K562 (cell line): ENCODE measurements around the gene TIMP2. TPM values are rescaled to one million over a fixed set of nuclear protein-coding genes. Genes with fewer than 3 reads are reported as not detected.

Experiments
- ATAC-seq: fragments of 200-7000 bp; cut with Tn5 transposase; 3 replicates; pipeline ENCODE4 v1.9.1; 2020; ENCODE audit warnings: moderate library complexity
- BruUV-seq: library from RNA; stranded (reverse); fragments of 400-500 nt; replicated peaks from 2 replicates; lab custom pipeline; 2021; lab: Mats Ljungman, UMichigan
- CTCF ChIA-PET: fragments of 300-600 bp; formaldehyde crosslinking; extraction: SDS; loops from one replicate; lab custom pipeline; 2021; ENCODE audit warnings: low intra/inter-chr PET ratio; lab: Yijun Ruan, JAX
- POLR2A ChIA-PET: fragments of 300-600, 350-650 bp; sonication (Branson Sonifier 250); formaldehyde crosslinking; extraction: SDS; loops from one replicate; lab custom pipeline; 2021; ENCODE audit warnings: antibody characterized with exemption, inconsistent platforms; lab: Yijun Ruan, JAX
- DNase-seq, 4 experiments: peaks; one replicate each; pipeline versions ENCODE4 v3.0.0 to v3.0.0-alpha.2; 2011 to 2018; ENCODE audit warnings: low spot score in 3 of 4, mixed read lengths in 3 of 4; ENCODE audit errors: extremely low read depth in 1 of 4
- FAIRE-seq: peaks from 2 replicates; lab custom pipeline; 2011; peaks lifted over from hg19 to GRCh38; lab: Jason Lieb, UNC
- H2AFZ ChIP-seq: 2 replicates; pipeline ENCODE4 v1.6.0; 2011; ENCODE audit warnings: low read depth, low read length, control low read depth, inconsistent platforms
- H3K27ac ChIP-seq: fragments of 200-600 bp; 3 replicates; pipeline ENCODE4 v1.8.0; 2011; ENCODE audit warnings: low read depth, mild to moderate bottlenecking, control low read depth, inconsistent platforms, low read length, moderate library complexity, mixed read lengths; ENCODE audit errors: extremely low read depth
- H3K27me3 ChIP-seq, 2 experiments: fragments of 300-600 bp in 1 of 2; 2 replicates in 1 of 2; 3 replicates in 1 of 2; pipeline versions ENCODE4 v1.6.0 to v1.8.0; 2011; ENCODE audit warnings: inconsistent platforms in 2 of 2, low read length in 2 of 2, mild to moderate bottlenecking in 1 of 2, mixed read lengths in 1 of 2, moderate library complexity in 1 of 2; ENCODE audit not compliant: control insufficient read depth in 2 of 2, insufficient read depth in 2 of 2
- H3K36me3 ChIP-seq: fragments of 300-600 bp; 3 replicates; pipeline ENCODE4 v1.8.0; 2011; ENCODE audit warnings: mild to moderate bottlenecking, low read length, inconsistent platforms; ENCODE audit not compliant: control insufficient read depth, insufficient read depth
- H3K4me1 ChIP-seq, 2 experiments: fragments of 200-600 bp in 1 of 2; replicated peaks in 1 of 2; 2 replicates in 1 of 2; 3 replicates in 1 of 2; pipeline versions ENCODE4 v1.5.1 to v1.8.0; 2011; ENCODE audit warnings: inconsistent platforms in 2 of 2, low read length in 2 of 2, mild to moderate bottlenecking in 1 of 2, mixed read lengths in 1 of 2, moderate library complexity in 1 of 2; ENCODE audit not compliant: control insufficient read depth in 2 of 2, insufficient read depth in 2 of 2
- H3K4me2 ChIP-seq: 2 replicates; pipeline ENCODE4 v1.6.1; 2011; ENCODE audit warnings: low read length, control low read depth, inconsistent platforms, mixed read lengths; ENCODE audit not compliant: insufficient read depth
- H3K4me3 ChIP-seq: fragments of 200-600 bp; sonication (generic), shearing (Covaris generic); 2 replicates; pipeline ENCODE4 v1.5.1; 2016; ENCODE audit warnings: control low read depth, inconsistent platforms
- H3K79me2 ChIP-seq: fragments of 200-600 bp; 3 replicates; pipeline ENCODE4 v1.8.0; 2011; ENCODE audit warnings: low read length, inconsistent platforms; ENCODE audit not compliant: control insufficient read depth, insufficient read depth
- H3K9ac ChIP-seq, 2 experiments: 2 replicates each; pipeline versions ENCODE4 v1.6.0 to v1.6.1; 2011; ENCODE audit warnings: low read depth in 2 of 2, low read length in 2 of 2, control low read depth in 1 of 2, inconsistent platforms in 1 of 2, mild to moderate bottlenecking in 1 of 2, mixed read lengths in 1 of 2; ENCODE audit not compliant: insufficient read depth in 1 of 2
- H3K9me1 ChIP-seq: one replicate; pipeline ENCODE4 v1.6.0; 2011; ENCODE audit warnings: inconsistent platforms, mild to moderate bottlenecking, low read length, moderate library complexity; ENCODE audit not compliant: control insufficient read depth, insufficient read depth
- H3K9me3 ChIP-seq: replicated peaks from 2 replicates; pipeline ENCODE4 v1.5.1; 2011; ENCODE audit warnings: low read depth, low read length, inconsistent platforms; ENCODE audit not compliant: control insufficient read depth, insufficient read depth
- H4K20me1 ChIP-seq: replicated peaks from 2 replicates; pipeline ENCODE4 v1.6.1; 2011; ENCODE audit warnings: low read length, inconsistent platforms, mixed read lengths; ENCODE audit not compliant: control insufficient read depth, insufficient read depth
- ATF7 ChIP-seq: fragments of 450-650 bp; IDR thresholded peaks from 2 replicates; pipeline ENCODE4 v1.7.1; 2014; ENCODE audit warnings: mild to moderate bottlenecking, moderate library complexity
- BRCA1 ChIP-seq, 2 experiments: fragments of 450-650 bp in 1 of 2; sonication (generic) in 1 of 2; formaldehyde crosslinking in 1 of 2; IDR thresholded peaks; 2 replicates each; pipeline versions ENCODE4 v1.5.0 to v1.6.1; 2017 to 2020; ENCODE audit warnings: mild to moderate bottlenecking in 1 of 2, missing genetic modification reagents in 1 of 2
- CHD1 ChIP-seq: fragments of 200-600 bp; sonication (generic); IDR thresholded peaks from one replicate; pipeline ENCODE4 v1.6.1; 2012; ENCODE audit warnings: mild to moderate bottlenecking, moderate library complexity, low read length, inconsistent platforms
- FUS ChIP-seq: fragments of 200-400 bp; formaldehyde crosslinking; optimal IDR thresholded peaks from 2 replicates; pipeline ENCODE3; 2017; ENCODE audit warnings: low read depth, low read length
- HMGN3 ChIP-seq: IDR thresholded peaks from 2 replicates; pipeline ENCODE4 v1.6.1; 2011; ENCODE audit warnings: borderline replicate concordance, low read depth, mild to moderate bottlenecking, mixed read lengths, low read length; ENCODE audit not compliant: insufficient read length; ENCODE audit errors: extremely low read depth
- KDM2B ChIP-seq: fragments of 250-450 bp; sonication (Bioruptor Pico); IDR thresholded peaks from 2 replicates; pipeline ENCODE4 v1.8.0; 2021; ENCODE audit warnings: mild to moderate bottlenecking, moderate library complexity
- MTA3 ChIP-seq: fragments of 450-650 bp; formaldehyde crosslinking; IDR thresholded peaks from 2 replicates; pipeline ENCODE4 v1.6.1; 2017; ENCODE audit warnings: mild to moderate bottlenecking, borderline replicate concordance
- NR3C1 ChIP-seq: sonication (generic); formaldehyde crosslinking; IDR thresholded peaks from 2 replicates; pipeline ENCODE4 v1.8.1; 2022; ENCODE audit warnings: missing genetic modification reagents
- NRF1 ChIP-seq, 2 experiments: fragments of 450-650 bp; IDR thresholded peaks in 1 of 2; conservative IDR thresholded peaks in 1 of 2; 2 replicates each; pipeline ENCODE4 v1.6.1; 2014; ENCODE audit warnings: mild to moderate bottlenecking in 2 of 2
- PYGO2 ChIP-seq: fragments of 450-650 bp; IDR thresholded peaks from 2 replicates; pipeline ENCODE4 v1.6.1; 2016; ENCODE audit warnings: mild to moderate bottlenecking, missing genetic modification characterization, moderate library complexity, missing compliant biosample characterization
- SMARCE1 ChIP-seq: fragments of 450-650 bp; IDR thresholded peaks from 2 replicates; pipeline ENCODE4 v1.7.1; 2016; ENCODE audit warnings: mild to moderate bottlenecking
- TCFL5 ChIP-seq: fragments of 250-450 bp; sonication (Bioruptor Pico); conservative IDR thresholded peaks from 2 replicates; pipeline ENCODE4 v1.6.1; 2021; ENCODE audit warnings: mild to moderate bottlenecking, moderate library complexity, matching md5 sums
- USF2 ChIP-seq: sonication (generic); formaldehyde crosslinking; IDR thresholded peaks from 2 replicates; pipeline ENCODE4 v1.5.0; 2020; ENCODE audit warnings: missing genetic modification reagents
- ZC3H8 ChIP-seq: fragments of 450-650 bp; IDR thresholded peaks from 2 replicates; pipeline ENCODE4 v1.6.1; 2017
- ZNF140 ChIP-seq: fragments of 250-450 bp; sonication (Bioruptor Pico); IDR thresholded peaks from 2 replicates; pipeline ENCODE4 v1.8.0; 2021; ENCODE audit warnings: moderate library complexity, mild to moderate bottlenecking, inconsistent platforms
- ZNF436 ChIP-seq: fragments of 250-450, 450-650 bp; sonication (Bioruptor Pico); formaldehyde crosslinking; IDR thresholded peaks from 2 replicates; pipeline ENCODE4 v1.7.0; 2020; ENCODE audit warnings: mild to moderate bottlenecking
- ZNF445 ChIP-seq: fragments of 250-450 bp; sonication (Bioruptor Pico); IDR thresholded peaks from 2 replicates; pipeline ENCODE4 v1.4.0; 2020; ENCODE audit warnings: low read depth, mild to moderate bottlenecking, moderate library complexity
- ZNF76 ChIP-seq: fragments of 250-450 bp; sonication (Bioruptor Pico); IDR thresholded peaks from 2 replicates; pipeline ENCODE4 v1.4.0; 2020; ENCODE audit warnings: mild to moderate bottlenecking, moderate library complexity, borderline replicate concordance
- WGBS: fragments of 100-300 bp; shearing (Covaris generic); methylation state at CpG from one replicate; pipeline ENCODE4 v1.1.6; 2016; ENCODE audit warnings: low coverage, mixed read lengths; ENCODE audit not compliant: insufficient coverage; ENCODE audit errors: missing lambda C conversion rate; 5-methylcytosine and 5-hydroxymethylcytosine counted together
- in situ Hi-C: fragments of 300-500 bp; cut with MboI; formaldehyde crosslinking; loops from 4 replicates; pipeline ENCODE4 v1.15.0; 2018; ENCODE audit warnings: inconsistent platforms, mixed read lengths
- intact Hi-C: fragments of 100-400 bp; cut with micrococcal nuclease; formaldehyde crosslinking; loops from 2 replicates; pipeline ENCODE4 v1.14.2; 2022
- polyA plus RNA-seq, 8 experiments: library from polyadenylated mRNA; depleted of rRNA in 4 of 8; stranded (reverse) in 5 of 8; unstranded in 3 of 8; fragments of >200 nt; fragmentation: Nextera tagmentation in 2 of 8; fragmentation: Illumina TruSeq in 1 of 8; extraction: Ambion mirVana in 2 of 8; extraction: Trizol in 1 of 8; gene quantifications; 2 replicates each; pipeline versions ENCODE4 v1.2.1 to v1.2.3, GENCODE V29; 2011 to 2014; ENCODE audit warnings: inconsistent platforms in 1 of 8, missing spikeins in 1 of 8
- total RNA-seq, 7 experiments: library from RNA; depleted of rRNA in 6 of 7; stranded (reverse); fragments of >200 nt in 6 of 7; fragmentation: Illumina TruSeq in 2 of 7; extraction: Trizol in 2 of 7; gene quantifications; 2 replicates each; pipeline versions ENCODE4 v1.2.1 to v1.2.3, GENCODE V29; 2011 to 2021; ENCODE audit warnings: low replicate concordance in 1 of 7
- TF ChIP-seq, protein P1 (sequence below): fragments of 250-450 bp; sonication (Bioruptor Pico); IDR thresholded peaks from 2 replicates; pipeline ENCODE4 v1.4.0; 2020; ENCODE audit warnings: mild to moderate bottlenecking, moderate library complexity, borderline replicate concordance

Gene TIMP2
- total and polyA plus RNA-seq, 9 of the 15 experiments (the other 6 are each of a cell fraction or from before 2014, with no cell fraction given): 0.55 TPM; not detected in 8

DNA sequence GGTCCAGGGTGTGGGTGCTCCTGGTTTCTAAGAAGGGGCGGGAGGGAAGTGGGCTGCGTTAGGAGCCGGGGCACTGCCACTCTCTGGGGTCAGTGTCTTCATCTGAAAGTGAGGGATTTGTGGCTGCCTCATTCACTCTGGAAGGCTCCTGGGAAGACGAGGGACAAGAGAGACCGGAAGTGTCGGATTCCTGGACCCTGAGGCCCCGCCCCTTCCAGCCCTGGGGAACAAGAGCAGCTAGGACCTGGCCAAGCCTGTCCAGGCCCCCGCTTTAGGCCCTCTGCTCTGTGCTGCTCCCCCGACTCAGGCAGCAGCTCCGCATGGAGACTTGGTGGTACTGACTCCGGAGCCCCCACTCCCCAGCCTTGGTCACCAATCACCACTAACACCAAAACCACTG lies 48.0 kb upstream of the TIMP2 start:
- ChIA-PET POLR2A (no interaction called here), CTCF (no interaction called here)
- H3K9ac ChIP-seq: no peak overlapping the region; a peak in 1 of 4 replicates
- H3K27ac ChIP-seq: no peak overlapping the region
- intact Hi-C loops (no loop called here), in situ Hi-C loops (no loop called here)
- no peaks in the 10 kb centered on the region for H4K20me1 ChIP-seq
- DNase-seq (no peak), FAIRE-seq (no peak), ATAC-seq (no peak)
- no peak overlapping the region for H3K4me2 ChIP-seq
- BruUV-seq: no TSS peak
- peaks cover 0 to 63% of the 10 kb centered on the region in 2 experiments; a peak in 2 of 5 replicates for H3K4me1 ChIP-seq
- 43% methylated on average over 9 of the region's 11 CpGs for WGBS
- no peaks in the 10 kb centered on the region for H3K9me3 ChIP-seq
- TF ChIP-seq NRF1 (conservative IDR thresholded peaks at IDR 0.05 in 1 of 2, IDR thresholded peaks at IDR 0.05 in 1 of 2): no peak
- TF ChIP-seq BRCA1 (IDR thresholded peaks at IDR 0.05): no peak
- TF ChIP-seq BRCA1 (CRISPR knock-in tag; IDR thresholded peaks at IDR 0.05): no peak
- no peak for TF ChIP-seq SMARCE1
- no peak for TF ChIP-seq ZNF76 (CRISPR knock-in tag)
- TF ChIP-seq ZNF445 (CRISPR knock-in tag): no peak
- TF ChIP-seq TCFL5: no peak
- TF ChIP-seq MTA3: no peak
- no peak for TF ChIP-seq CHD1
- TF ChIP-seq USF2 (CRISPR knock-in tag): no peak
- TF ChIP-seq ZNF436: no peak
- TF ChIP-seq, protein P1, sequence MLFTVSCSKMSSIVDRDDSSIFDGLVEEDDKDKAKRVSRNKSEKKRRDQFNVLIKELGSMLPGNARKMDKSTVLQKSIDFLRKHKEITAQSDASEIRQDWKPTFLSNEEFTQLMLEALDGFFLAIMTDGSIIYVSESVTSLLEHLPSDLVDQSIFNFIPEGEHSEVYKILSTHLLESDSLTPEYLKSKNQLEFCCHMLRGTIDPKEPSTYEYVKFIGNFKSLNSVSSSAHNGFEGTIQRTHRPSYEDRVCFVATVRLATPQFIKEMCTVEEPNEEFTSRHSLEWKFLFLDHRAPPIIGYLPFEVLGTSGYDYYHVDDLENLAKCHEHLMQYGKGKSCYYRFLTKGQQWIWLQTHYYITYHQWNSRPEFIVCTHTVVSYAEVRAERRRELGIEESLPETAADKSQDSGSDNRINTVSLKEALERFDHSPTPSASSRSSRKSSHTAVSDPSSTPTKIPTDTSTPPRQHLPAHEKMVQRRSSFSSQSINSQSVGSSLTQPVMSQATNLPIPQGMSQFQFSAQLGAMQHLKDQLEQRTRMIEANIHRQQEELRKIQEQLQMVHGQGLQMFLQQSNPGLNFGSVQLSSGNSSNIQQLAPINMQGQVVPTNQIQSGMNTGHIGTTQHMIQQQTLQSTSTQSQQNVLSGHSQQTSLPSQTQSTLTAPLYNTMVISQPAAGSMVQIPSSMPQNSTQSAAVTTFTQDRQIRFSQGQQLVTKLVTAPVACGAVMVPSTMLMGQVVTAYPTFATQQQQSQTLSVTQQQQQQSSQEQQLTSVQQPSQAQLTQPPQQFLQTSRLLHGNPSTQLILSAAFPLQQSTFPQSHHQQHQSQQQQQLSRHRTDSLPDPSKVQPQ: no peak
- TF ChIP-seq ZC3H8: no peak
- no peak for TF ChIP-seq HMGN3
- TF ChIP-seq ZNF140 (CRISPR knock-in tag): no peak
- TF ChIP-seq PYGO2 (tag): no peak
- TF ChIP-seq FUS: no peak
- no peak for TF ChIP-seq NR3C1 (CRISPR knock-in tag)
- TF ChIP-seq ATF7: no peak
- TF ChIP-seq KDM2B (CRISPR knock-in tag): no peak
- H2AFZ ChIP-seq: no peak overlapping the region
- peaks cover 12 to 29% of the 10 kb centered on the region in 2 experiments for H3K27me3 ChIP-seq
- H3K36me3 ChIP-seq: no peaks in the 10 kb centered on the region
- no peak overlapping the region for H3K4me3 ChIP-seq
- H3K9me1 ChIP-seq: no peaks in the 10 kb centered on the region
- no peaks in the 10 kb centered on the region for H3K79me2 ChIP-seq
